ENCODE measurements around the gene BBS9.

- no peak for TF ChIP-seq CTCF (conservative IDR thresholded peaks at IDR 0.05)
- no peak for TF ChIP-seq ZFX (IDR thresholded peaks at IDR 0.05)
These were observed 38.2 kb upstream of the BBS9 start for GRCh38 chr7:33091111-33091531.

All from C4-2B (cell line).